ENCODE results near the gene ZNF682.

GRCh38 chr19:20067943-20068342 is 28.6 kb upstream of the ZNF682 start:
- TF ChIP-seq CTCF (IDR thresholded peaks at IDR 0.05): no peak
- no peak for TF ChIP-seq EZH2 (IDR thresholded peaks at IDR 0.05; ENCODE audit: borderline replicate concordance, insufficient read depth, low read depth, low read length, poor library complexity, severe bottlenecking)
